ENCODE measurements around the gene NHLRC2.
"Not testable (repeated sequence)": the region's sequence is repeated elsewhere in the genome, so short reads cannot be mapped to it uniquely, and the experiment has no call there.

The NHLRC2 gene

GRCh38 chr10:113912582-113912981 lies 58.1 kb downstream of the NHLRC2 start:
- no peak for DNase-seq

GRCh38 chr10:113914956-113915355 lies 60.5 kb downstream of the NHLRC2 start:
- no peak for DNase-seq

- no peak for DNase-seq
Observed at GRCh38 chr10:113915540-113915939, 61.1 kb downstream of the NHLRC2 start.

GRCh38 chr10:113916053-113916452 lies 61.6 kb downstream of the NHLRC2 start:
- DNase-seq = no peak

GRCh38 chr10:113917636-113918035 lies 63.2 kb downstream of the NHLRC2 start:
- no peak for DNase-seq

- no peak for DNase-seq
Observed at GRCh38 chr10:113920114-113920513, 65.7 kb downstream of the NHLRC2 start.

GRCh38 chr10:113920875-113921274 lies 66.4 kb downstream of the NHLRC2 start:
- DNase-seq = no peak

GRCh38 chr10:113921561-113922370 lies 67.3 kb downstream of the NHLRC2 start:
- DNase-seq = peak; percentile 4

- no peak for DNase-seq
Observed at GRCh38 chr10:113922787-113923570, 68.5 kb downstream of the NHLRC2 start.

- no peak for DNase-seq
Observed at GRCh38 chr10:113924186-113924585, 69.7 kb downstream of the NHLRC2 start.

- DNase-seq = no peak
Observed at GRCh38 chr10:113924664-113925063, 70.2 kb downstream of the NHLRC2 start.

GRCh38 chr10:113927440-113927839 lies 73.0 kb downstream of the NHLRC2 start:
- DNase-seq = no peak

GRCh38 chr10:113928830-113929229 lies 74.4 kb downstream of the NHLRC2 start:
- DNase-seq = no peak

GRCh38 chr10:113929522-113929921 lies 75.1 kb downstream of the NHLRC2 start:
- DNase-seq = no peak

- no peak for DNase-seq
Observed at GRCh38 chr10:113930482-113931057, 76.1 kb downstream of the NHLRC2 start.

- no peak for DNase-seq
Observed at GRCh38 chr10:113932854-113933253, 78.4 kb downstream of the NHLRC2 start.

- no peak for DNase-seq
Observed at GRCh38 chr10:113933894-113934532, 79.6 kb downstream of the NHLRC2 start.

- DNase-seq = no peak
Observed at GRCh38 chr10:113937258-113937657, 82.8 kb downstream of the NHLRC2 start.

- no peak for DNase-seq
Observed at GRCh38 chr10:113937756-113938155, 83.3 kb downstream of the NHLRC2 start.

GRCh38 chr10:113939212-113939860 lies 84.9 kb downstream of the NHLRC2 start:
- no peak for DNase-seq

- DNase-seq = no peak
Observed at GRCh38 chr10:113941140-113941539, 86.7 kb downstream of the NHLRC2 start.

- DNase-seq = not testable (repeated sequence)
Observed at GRCh38 chr10:113943196-113943595, 88.7 kb downstream of the NHLRC2 start.
